SKM-1 (cell line): ENCODE data around the gene AGMAT.
A peak's percentile ranks its signal among the peaks of the same experiment; 100 is the strongest.

Source experiments
- DNase-seq: peaks from one replicate; lab custom pipeline; 2025; ENCODE audit not compliant: unreplicated experiment; lab: John Stamatoyannopoulos, UW

AGMAT gene

GRCh38 chr1:15584489-15585363 is at the start of gene AGMAT:
AGMAT (minus strand) TSS chr1:15585051; CDS start chr1:15584967, 84 bp downstream.
- no peak for DNase-seq

GRCh38 chr1:15633756-15634420 is 49.0 kb upstream of the AGMAT start:
- no peak for DNase-seq

- no peak for DNase-seq
Measured at GRCh38 chr1:15628003-15628402, 43.2 kb upstream of the AGMAT start.

- no peak for DNase-seq
Measured at GRCh38 chr1:15627343-15627988, 42.6 kb upstream of the AGMAT start.

- no peak for DNase-seq
Measured at GRCh38 chr1:15626269-15626950, 41.6 kb upstream of the AGMAT start.

- DNase-seq = no peak
Measured at GRCh38 chr1:15625056-15625917, 40.4 kb upstream of the AGMAT start.

- DNase-seq = no peak
Measured at GRCh38 chr1:15624133-15624714, 39.4 kb upstream of the AGMAT start.

- no peak for DNase-seq
Measured at GRCh38 chr1:15623435-15623834, 38.6 kb upstream of the AGMAT start.

GRCh38 chr1:15622712-15623373 is 38.0 kb upstream of the AGMAT start:
- no peak for DNase-seq

- DNase-seq = no peak
Measured at GRCh38 chr1:15621975-15622374, 37.1 kb upstream of the AGMAT start.

GRCh38 chr1:15620902-15621682 is 36.2 kb upstream of the AGMAT start:
- no peak for DNase-seq

- no peak for DNase-seq
Measured at GRCh38 chr1:15620155-15620545, 35.3 kb upstream of the AGMAT start.

- DNase-seq = no peak
Measured at GRCh38 chr1:15618655-15619525, 34.0 kb upstream of the AGMAT start.

- no peak for DNase-seq
Measured at GRCh38 chr1:15618077-15618654, 33.3 kb upstream of the AGMAT start.

GRCh38 chr1:15617173-15618076 is 32.6 kb upstream of the AGMAT start, which contains the start of gene DDI2:
DDI2 (plus strand) TSS chr1:15617458; CDS start chr1:15617671, 213 bp downstream.
- peak; percentile 92 for DNase-seq
